Measurements from ENCODE around the gene GPR35. TPM values are rescaled to one million over a fixed set of nuclear protein-coding genes. Genes with fewer than 3 reads are reported as not detected.

The GPR35 gene
- total RNA-seq, 2 experiments from 2014 or later: 19.2 to 19.3 TPM

GRCh38 chr2:240591784-240592183, 33.5 kb upstream of the GPR35 start:
- H3K27ac Mint-ChIP-seq: no peak overlapping the region
- H3K4me1 Mint-ChIP-seq: peaks cover 20% of the 10 kb centered on the region
- ATAC-seq (ENCODE audit: low read depth) (no peak), DNase-seq (no peak)
- POLR2A ChIA-PET: interaction anchor here (1.5 kb wide), 1 partner anchor 26 kb away, joined by 5 read pairs; no protein-coding TSS in a partner anchor
- no peaks in the 10 kb centered on the region for H3K27me3 Mint-ChIP-seq
- H3K4me3 Mint-ChIP-seq: no peak overlapping the region
- peaks cover 3% of the 10 kb centered on the region for H3K36me3 Mint-ChIP-seq
- H3K9me3 Mint-ChIP-seq: no peaks in the 10 kb centered on the region

- H3K36me3 Mint-ChIP-seq: no peaks in the 10 kb centered on the region
- POLR2A ChIA-PET: interaction anchor here (0.9 kb wide), 1 partner anchor 13 kb away, joined by 3 read pairs; no protein-coding TSS in a partner anchor
- peaks cover 13% of the 10 kb centered on the region for H3K4me1 Mint-ChIP-seq
- no peak for DNase-seq
- no peaks in the 10 kb centered on the region for H3K27me3 Mint-ChIP-seq
- H3K4me3 Mint-ChIP-seq: no peak overlapping the region
- H3K9me3 Mint-ChIP-seq: no peaks in the 10 kb centered on the region
- H3K27ac Mint-ChIP-seq: no peak overlapping the region
- no peak for ATAC-seq (ENCODE audit: low read depth)
These were observed 32.1 kb upstream of the GPR35 start for GRCh38 chr2:240593026-240593702.

GRCh38 chr2:240593703-240594451, 31.4 kb upstream of the GPR35 start:
- Mint-ChIP-seq H3K27me3 (no peaks in the 10 kb centered on the region), H3K4me3 (no peak overlapping the region), H3K4me1 (peaks cover 5% of the 10 kb centered on the region), H3K9me3 (no peaks in the 10 kb centered on the region), H3K27ac (no peak overlapping the region), H3K36me3 (no peaks in the 10 kb centered on the region)
- DNase-seq: peak; percentile 17
- no peak for ATAC-seq (ENCODE audit: low read depth)
- POLR2A ChIA-PET: interaction anchor here (0.9 to 1.0 kb wide), 2 partner anchors 8 to 14 kb away, joined by 3 read pairs; partner anchors contain the start of gene CAPN10

- POLR2A ChIA-PET: interaction anchor here (1.0 kb wide), 1 partner anchor 8 kb away, joined by 3 read pairs; the partner anchor contains the start of gene CAPN10
- no peaks in the 10 kb centered on the region for H3K9me3 Mint-ChIP-seq
- no peak overlapping the region for H3K4me3 Mint-ChIP-seq
- H3K27ac Mint-ChIP-seq: no peak overlapping the region
- no peaks in the 10 kb centered on the region for H3K36me3 Mint-ChIP-seq
- peak; percentile 30 for DNase-seq
- ATAC-seq (ENCODE audit: low read depth): no peak
- H3K27me3 Mint-ChIP-seq: no peaks in the 10 kb centered on the region
- peaks cover 2% of the 10 kb centered on the region for H3K4me1 Mint-ChIP-seq
These were observed 30.5 kb upstream of the GPR35 start for GRCh38 chr2:240594511-240595380.

GRCh38 chr2:240595381-240596079, 29.8 kb upstream of the GPR35 start:
- no peaks in the 10 kb centered on the region for H3K27me3 Mint-ChIP-seq
- POLR2A ChIA-PET: interaction anchor here (1.0 kb wide), 1 partner anchor 26 kb away, joined by 5 read pairs; no protein-coding TSS in a partner anchor
- ATAC-seq (ENCODE audit: low read depth) (peak; percentile 75), DNase-seq (peak; percentile 64)
- H3K9me3 Mint-ChIP-seq: no peaks in the 10 kb centered on the region
- H3K27ac Mint-ChIP-seq: peak overlapping the region; percentile 40
- H3K4me1 Mint-ChIP-seq: peaks cover 2% of the 10 kb centered on the region
- no peak overlapping the region for H3K4me3 Mint-ChIP-seq
- H3K36me3 Mint-ChIP-seq: no peaks in the 10 kb centered on the region

GRCh38 chr2:240596080-240596460, 29.2 kb upstream of the GPR35 start:
- ATAC-seq (ENCODE audit: low read depth): no peak

GRCh38 chr2:240596491-240596931, 28.8 kb upstream of the GPR35 start:
- H3K4me1 Mint-ChIP-seq: peaks cover 2% of the 10 kb centered on the region
- H3K27me3 Mint-ChIP-seq: no peaks in the 10 kb centered on the region
- H3K4me3 Mint-ChIP-seq: no peak overlapping the region
- no peak overlapping the region for H3K27ac Mint-ChIP-seq
- DNase-seq (peak; percentile 26), ATAC-seq (ENCODE audit: low read depth) (no peak)
- no peaks in the 10 kb centered on the region for H3K9me3 Mint-ChIP-seq
- no peaks in the 10 kb centered on the region for H3K36me3 Mint-ChIP-seq
- POLR2A ChIA-PET: interaction anchor here (1.0 kb wide), 1 partner anchor 25 kb away, joined by 5 read pairs; no protein-coding TSS in a partner anchor

More at GRCh38 chr2:240596080-240596460, 29.2 kb upstream of the GPR35 start:
- POLR2A ChIA-PET: interaction anchor here (1.0 kb wide), 1 partner anchor 26 kb away, joined by 5 read pairs; no protein-coding TSS in a partner anchor
- Mint-ChIP-seq H3K4me1 (peaks cover 2% of the 10 kb centered on the region), H3K36me3 (no peaks in the 10 kb centered on the region), H3K27me3 (no peaks in the 10 kb centered on the region), H3K27ac (peak overlapping the region; percentile 40), H3K9me3 (no peaks in the 10 kb centered on the region), H3K4me3 (no peak overlapping the region)
- no peak for DNase-seq

- POLR2A ChIA-PET: no interaction called here
- ATAC-seq (ENCODE audit: low read depth) (no peak), DNase-seq (peak; percentile 26)
- no peaks in the 10 kb centered on the region for H3K4me1 Mint-ChIP-seq
- H3K27ac Mint-ChIP-seq: no peak overlapping the region
- no peaks in the 10 kb centered on the region for H3K9me3 Mint-ChIP-seq
- H3K27me3 Mint-ChIP-seq: no peaks in the 10 kb centered on the region
- H3K4me3 Mint-ChIP-seq: no peak overlapping the region
- H3K36me3 Mint-ChIP-seq: no peaks in the 10 kb centered on the region
These were observed 28.2 kb upstream of the GPR35 start for GRCh38 chr2:240597054-240597418.

GRCh38 chr2:240597419-240598181, 27.7 kb upstream of the GPR35 start:
- Mint-ChIP-seq H3K36me3 (no peaks in the 10 kb centered on the region), H3K27ac (no peak overlapping the region), H3K9me3 (no peaks in the 10 kb centered on the region), H3K27me3 (no peaks in the 10 kb centered on the region), H3K4me1 (no peaks in the 10 kb centered on the region), H3K4me3 (no peak overlapping the region)
- POLR2A ChIA-PET: interaction anchor here (2.2 kb wide), 1 partner anchor 11 kb away, joined by 5 read pairs; the partner anchor contains the start of gene CAPN10
- peak; percentile 24 for DNase-seq
- ATAC-seq (ENCODE audit: low read depth): no peak

- ATAC-seq (ENCODE audit: low read depth): no peak
- Mint-ChIP-seq H3K36me3 (no peaks in the 10 kb centered on the region), H3K4me1 (no peaks in the 10 kb centered on the region), H3K9me3 (no peaks in the 10 kb centered on the region), H3K4me3 (no peak overlapping the region), H3K27ac (no peak overlapping the region), H3K27me3 (no peaks in the 10 kb centered on the region)
- POLR2A ChIA-PET: interaction anchor here (2.2 kb wide), 1 partner anchor 12 kb away, joined by 5 read pairs; the partner anchor contains the start of gene CAPN10
- DNase-seq: peak; percentile 19
These were observed 26.9 kb upstream of the GPR35 start for GRCh38 chr2:240598311-240598911.

- POLR2A ChIA-PET: interaction anchor here (2.2 kb wide), 1 partner anchor 12 kb away, joined by 5 read pairs; the partner anchor contains the start of gene CAPN10
- H3K4me1 Mint-ChIP-seq: no peaks in the 10 kb centered on the region
- H3K4me3 Mint-ChIP-seq: no peak overlapping the region
- H3K36me3 Mint-ChIP-seq: no peaks in the 10 kb centered on the region
- DNase-seq: no peak
- peak overlapping the region; percentile 83 for H3K27ac Mint-ChIP-seq
- no peak for ATAC-seq (ENCODE audit: low read depth)
- no peaks in the 10 kb centered on the region for H3K27me3 Mint-ChIP-seq
- H3K9me3 Mint-ChIP-seq: no peaks in the 10 kb centered on the region
These were observed 26.1 kb upstream of the GPR35 start for GRCh38 chr2:240599141-240599583.
